Activated CD8-positive, alpha-beta T cell treated with anti-CD3 and anti-CD28 coated beads for 36 hours (primary cell): ENCODE results near the gene PLK2. TPM values are rescaled to one million over a fixed set of nuclear protein-coding genes. Genes with fewer than 3 reads are reported as not detected.

Source experiments
- ATAC-seq: fragments of 200-7000 bp; cut with Tn5 transposase; one replicate; pipeline ENCODE4 v1.10.0; 2021; ENCODE audit warnings: mild to moderate bottlenecking, moderate library complexity
- CTCF ChIA-PET: fragments of 350-600 bp; sonication (Branson Sonifier 250); formaldehyde crosslinking; loops from one replicate; lab custom pipeline; 2021; ENCODE audit warnings: antibody characterized with exemption; lab: Charles Lee
- POLR2A ChIA-PET: fragments of 350-600 bp; sonication (Branson Sonifier 250); formaldehyde crosslinking; loops from one replicate; lab custom pipeline; 2021; ENCODE audit warnings: antibody characterized with exemption; lab: Charles Lee
- DNase-seq: peaks from one replicate; pipeline ENCODE4 v3.0.0-alpha.2; 2020
- H3K27ac Mint-ChIP-seq: one replicate; pipeline ENCODE4 v1.8.0; 2021; ENCODE audit warnings: mild to moderate bottlenecking, mixed read lengths
- H3K27me3 Mint-ChIP-seq: one replicate; pipeline ENCODE4 v1.8.0; 2021; ENCODE audit warnings: mixed read lengths
- H3K36me3 Mint-ChIP-seq: one replicate; pipeline ENCODE4 v1.8.0; 2021; ENCODE audit warnings: low read depth, mixed read lengths
- H3K4me1 Mint-ChIP-seq: one replicate; pipeline ENCODE4 v1.8.0; 2021; ENCODE audit warnings: low read depth, mixed read lengths
- H3K4me3 Mint-ChIP-seq: one replicate; pipeline ENCODE4 v1.8.0; 2021; ENCODE audit warnings: mild to moderate bottlenecking, moderate library complexity, mixed read lengths
- H3K9me3 Mint-ChIP-seq: one replicate; pipeline ENCODE4 v1.8.0; 2021; ENCODE audit warnings: mixed read lengths
- CTCF ChIP-seq: fragments of 200-600 bp; IDR thresholded peaks from one replicate; pipeline ENCODE4 v1.8.0; 2022; ENCODE audit warnings: antibody characterized with exemption, mild to moderate bottlenecking
- intact Hi-C: fragments of 100-400 bp; cut with micrococcal nuclease; formaldehyde crosslinking; loops from one replicate; pipeline ENCODE4 v1.10.0; 2022
- total RNA-seq, 2 experiments: library from RNA; stranded (reverse); gene quantifications; one replicate each; pipeline ENCODE4 v1.2.3, GENCODE V29; 2021

Gene PLK2
- 1 to 10 TPM; 3.1 to 4.0 TPM for total RNA-seq

- ChIA-PET POLR2A (interaction anchor here (0.6 kb wide), 1 partner anchor 689 kb away, joined by 4 read pairs; no protein-coding TSS in a partner anchor), CTCF (interaction anchor here (0.6 to 5.9 kb wide), 21 partner anchors 10 to 1229 kb away, joined by 3 to 51 read pairs (median 3); no protein-coding TSS in a partner anchor)
- intact Hi-C loops: loop anchor here (2.0 to 5.0 kb wide), 2 partner anchors 681 to 808 kb away; no protein-coding TSS in a partner anchor
- H3K4me3 Mint-ChIP-seq: peak within 1 kb of the TSS; percentile 71
- peak; percentile 84 for DNase-seq
- peak; percentile 80 for ATAC-seq
- H3K27me3 Mint-ChIP-seq: peaks cover 10% of the 10 kb centered on the region
- no peaks in the 10 kb centered on the region for H3K36me3 Mint-ChIP-seq
- no peak for TF ChIP-seq CTCF
- H3K27ac Mint-ChIP-seq: peak within 1 kb of the TSS; percentile 26
- H3K4me1 Mint-ChIP-seq: peaks cover 10% of the 10 kb centered on the region
- H3K9me3 Mint-ChIP-seq: no peaks in the 10 kb centered on the region
Measured at GRCh38 chr5:58460002-58460731, at the start of gene PLK2. Gene PLK2 (minus strand): TSS chr5:58460086. CDS start chr5:58459959, 127 bp downstream.

- no peaks in the 10 kb centered on the region for H3K9me3 Mint-ChIP-seq
- no peaks in the 10 kb centered on the region for H3K27me3 Mint-ChIP-seq
- intact Hi-C loops: no loop called here
Measured at GRCh38 chr5:58507715-58508114, 47.8 kb upstream of the PLK2 start.

GRCh38 chr5:58505971-58506640, 46.2 kb upstream of the PLK2 start:
- H3K27ac Mint-ChIP-seq: no peak overlapping the region
- no peak overlapping the region for H3K4me3 Mint-ChIP-seq
- ATAC-seq (no peak), DNase-seq (no peak)
- no peaks in the 10 kb centered on the region for H3K27me3 Mint-ChIP-seq
- no peaks in the 10 kb centered on the region for H3K4me1 Mint-ChIP-seq
- ChIA-PET POLR2A (no interaction called here), CTCF (no interaction called here)
- no peaks in the 10 kb centered on the region for H3K9me3 Mint-ChIP-seq
- intact Hi-C loops: no loop called here
- H3K36me3 Mint-ChIP-seq: no peaks in the 10 kb centered on the region
- no peak for TF ChIP-seq CTCF

More at GRCh38 chr5:58507715-58508114, 47.8 kb upstream of the PLK2 start:
- Mint-ChIP-seq H3K27ac (no peak overlapping the region), H3K4me3 (no peak overlapping the region), H3K4me1 (no peaks in the 10 kb centered on the region), H3K36me3 (no peaks in the 10 kb centered on the region)
- no peak for DNase-seq
- CTCF ChIA-PET: no interaction called here
- POLR2A ChIA-PET: no interaction called here
- no peak for TF ChIP-seq CTCF
- ATAC-seq: no peak

GRCh38 chr5:58505502-58505901, 45.6 kb upstream of the PLK2 start:
- ATAC-seq (no peak), DNase-seq (no peak)
- intact Hi-C loops: no loop called here
- Mint-ChIP-seq H3K36me3 (no peaks in the 10 kb centered on the region), H3K9me3 (no peaks in the 10 kb centered on the region), H3K27me3 (no peaks in the 10 kb centered on the region), H3K4me1 (no peaks in the 10 kb centered on the region), H3K27ac (no peak overlapping the region), H3K4me3 (no peak overlapping the region)
- TF ChIP-seq CTCF: no peak
- CTCF ChIA-PET: no interaction called here
- POLR2A ChIA-PET: no interaction called here

GRCh38 chr5:58504766-58505165, 44.9 kb upstream of the PLK2 start:
- H3K9me3 Mint-ChIP-seq: no peaks in the 10 kb centered on the region
- no peak overlapping the region for H3K27ac Mint-ChIP-seq
- no peak for ATAC-seq
- no peak for TF ChIP-seq CTCF
- H3K4me1 Mint-ChIP-seq: peaks cover 3% of the 10 kb centered on the region
- intact Hi-C loops: no loop called here
- DNase-seq: no peak
- CTCF ChIA-PET: no interaction called here
- no peaks in the 10 kb centered on the region for H3K36me3 Mint-ChIP-seq
- POLR2A ChIA-PET: no interaction called here
- H3K4me3 Mint-ChIP-seq: no peak overlapping the region
- H3K27me3 Mint-ChIP-seq: no peaks in the 10 kb centered on the region
